Measurements from ENCODE around the gene SUSD6. TPM values are rescaled to one million over a fixed set of nuclear protein-coding genes. Genes with fewer than 3 reads are reported as not detected.

Gene SUSD6
- total and polyA plus RNA-seq, 9 of the 15 experiments (the other 6 are each of a cell fraction or from before 2014, with no cell fraction given) = 2.9 to 20.7 (median 5.6) TPM

GRCh38 chr14:69696633-69697557 lies 85.5 kb downstream of the SUSD6 start (continued):
- no peak for TF ChIP-seq AFF4 (CRISPR knock-in tag; IDR thresholded peaks at IDR 0.05)
- TF ChIP-seq RAD51 (IDR thresholded peaks at IDR 0.05; ENCODE audit: borderline replicate concordance, low read depth) = no peak
- no peak for TF ChIP-seq MCM2 (IDR thresholded peaks at IDR 0.05; ENCODE audit: low read depth)
- TF ChIP-seq ZNF146 (CRISPR knock-in tag; IDR thresholded peaks at IDR 0.05; ENCODE audit: unreplicated experiment) = no peak
- TF ChIP-seq KHSRP (IDR thresholded peaks at IDR 0.05) = no peak
- TF ChIP-seq ZNF239 (CRISPR knock-in tag; IDR thresholded peaks at IDR 0.05) = no peak
- no peak for TF ChIP-seq ZNF431 (CRISPR knock-in tag; IDR thresholded peaks at IDR 0.05)
- TF ChIP-seq ZNF41 (CRISPR knock-in tag; conservative IDR thresholded peaks at IDR 0.05) = peak; percentile 71
- TF ChIP-seq SP2 (IDR thresholded peaks at IDR 0.05; ENCODE audit: extremely low read depth, low read depth, low read length, poor library complexity, severe bottlenecking) = no peak
- no peak for TF ChIP-seq NR4A1 (CRISPR knock-in tag; IDR thresholded peaks at IDR 0.05)
- peak; percentile 97 for TF ChIP-seq NR4A1 (tag; IDR thresholded peaks at IDR 0.05)
- TF ChIP-seq CREBBP (IDR thresholded peaks at IDR 0.05; ENCODE audit: low read depth, low read length) = no peak
- no peak for TF ChIP-seq ZBTB26 (CRISPR knock-in tag; IDR thresholded peaks at IDR 0.05)
- TF ChIP-seq MAX (CRISPR knock-in tag; IDR thresholded peaks at IDR 0.05) = no peak
- no peak for TF ChIP-seq MXI1 (IDR thresholded peaks at IDR 0.05; ENCODE audit: low read depth, low read length)
- no peak for TF ChIP-seq USF2 (CRISPR knock-in tag; IDR thresholded peaks at IDR 0.05)
- 0 out of 2 replicates have a peak, but pooled peaks have one; percentile 21 for TF ChIP-seq SPI1 (IDR thresholded peaks at IDR 0.05; ENCODE audit: borderline replicate concordance, low read depth, low read length)
- no peak for TF ChIP-seq ZNF561 (CRISPR knock-in tag; conservative IDR thresholded peaks at IDR 0.05)
- TF ChIP-seq HMGXB4 (CRISPR knock-in tag; IDR thresholded peaks at IDR 0.05) = no peak
- peak; percentile 89; the same call in 1 of the 2 replicates for TF ChIP-seq ERF (CRISPR knock-in tag; IDR thresholded peaks at IDR 0.05)
- no peak for TF ChIP-seq CSDE1 (IDR thresholded peaks at IDR 0.05)
